Smooth muscle cell (in vitro differentiated cells): Measurements from ENCODE around the gene SH3RF2. TPM values are rescaled to one million over a fixed set of nuclear protein-coding genes. Genes with fewer than 3 reads are reported as not detected.

Source experiments
- DNase-seq: peaks from one replicate; lab custom pipeline; 2025; ENCODE audit not compliant: unreplicated experiment; lab: John Stamatoyannopoulos, UW
- H2AFZ ChIP-seq: fragments of 200-600 bp; sonication (generic); 2 replicates; pipeline ENCODE4 v1.6.0; 2016; ENCODE audit warnings: antibody characterized with exemption, low read depth, mild to moderate bottlenecking
- H3F3A ChIP-seq: fragments of 200-600 bp; sonication (generic); 2 replicates; pipeline ENCODE4 v1.6.0; 2017; ENCODE audit warnings: antibody characterized with exemption, low read depth
- H3K27ac ChIP-seq: fragments of 200-600 bp; sonication (generic); 2 replicates; pipeline ENCODE4 v1.5.1; 2016; ENCODE audit warnings: low read depth, mild to moderate bottlenecking
- H3K27me3 ChIP-seq: fragments of 200-600 bp; sonication (generic); 2 replicates; pipeline ENCODE4 v1.6.1; 2016; ENCODE audit warnings: low read depth, mild to moderate bottlenecking
- H3K36me3 ChIP-seq: fragments of 200-600 bp; sonication (generic); 2 replicates; pipeline ENCODE4 v1.5.1; 2016; ENCODE audit warnings: low read depth
- H3K4me1 ChIP-seq: fragments of 200-600 bp; sonication (generic); 2 replicates; pipeline ENCODE4 v1.5.1; 2016; ENCODE audit warnings: low read depth
- H3K4me2 ChIP-seq: fragments of 200-600 bp; sonication (generic); 2 replicates; pipeline ENCODE4 v1.6.0; 2016; ENCODE audit warnings: mild to moderate bottlenecking
- H3K4me3 ChIP-seq: fragments of 200-600 bp; sonication (generic); 2 replicates; pipeline ENCODE4 v1.5.1; 2016; ENCODE audit warnings: mild to moderate bottlenecking
- H3K79me2 ChIP-seq: fragments of 200-600 bp; sonication (generic); 2 replicates; pipeline ENCODE4 v1.6.0; 2016; ENCODE audit warnings: low read depth, mild to moderate bottlenecking
- H3K9ac ChIP-seq: fragments of 200-600 bp; sonication (generic); 2 replicates; pipeline ENCODE4 v1.6.0; 2016; ENCODE audit warnings: low read depth
- H3K9me3 ChIP-seq: fragments of 200-600 bp; sonication (generic); replicated peaks from 2 replicates; pipeline ENCODE4 v1.5.1; 2016; ENCODE audit warnings: low read depth
- H4K20me1 ChIP-seq: fragments of 200-600 bp; sonication (generic); 2 replicates; pipeline ENCODE4 v1.6.0; 2016; ENCODE audit warnings: low read depth
- CTCF ChIP-seq: fragments of 200-600 bp; sonication (generic); IDR thresholded peaks from 2 replicates; pipeline ENCODE4 v1.5.1; 2017; ENCODE audit warnings: borderline replicate concordance, mild to moderate bottlenecking, antibody characterized with exemption; ENCODE audit not compliant: insufficient read depth, poor library complexity, severe bottlenecking
- WGBS: methylation state at CpG from one replicate; pipeline ENCODE4 v1.1.7; 2016; ENCODE audit warnings: low lambda C conversion rate; 5-methylcytosine and 5-hydroxymethylcytosine counted together
- polyA plus RNA-seq: library from polyadenylated mRNA; unstranded; fragments of >200 nt; fragmentation: Nextera tagmentation; extraction: Ambion mirVana; gene quantifications from 2 replicates; pipeline ENCODE4 v1.2.1, GENCODE V29; 2016
- total RNA-seq: library from RNA; depleted of rRNA; stranded (reverse); fragments of >200 nt; gene quantifications from 2 replicates; pipeline ENCODE4 v1.2.3, GENCODE V29; 2014

The SH3RF2 gene
- total and polyA plus RNA-seq, 2 experiments from 2014 or later: 1.0 to 2.0 TPM

- TF ChIP-seq CTCF: no peak
- H3K4me1 ChIP-seq: no peaks in the 10 kb centered on the region
- no peaks in the 10 kb centered on the region for H4K20me1 ChIP-seq
- H3K9me3 ChIP-seq: no peaks in the 10 kb centered on the region
- H3K27ac ChIP-seq: no peak overlapping the region
- WGBS: 86% methylated on average over 9 of the region's 9 CpGs
- no peak overlapping the region for H3K4me3 ChIP-seq
- no peaks in the 10 kb centered on the region for H3K79me2 ChIP-seq
- no peak overlapping the region for H2AFZ ChIP-seq
- no peaks in the 10 kb centered on the region for H3K27me3 ChIP-seq
- H3K4me2 ChIP-seq: no peak overlapping the region
- no peaks in the 10 kb centered on the region for H3F3A ChIP-seq
- DNase-seq: no peak
- H3K9ac ChIP-seq: no peak overlapping the region
- H3K36me3 ChIP-seq: no peaks in the 10 kb centered on the region
These were observed 77.4 kb downstream of the SH3RF2 start for GRCh38 chr5:146013761-146014160.

GRCh38 chr5:146015001-146015400 is 78.6 kb downstream of the SH3RF2 start:
- H2AFZ ChIP-seq: no peak overlapping the region
- DNase-seq: no peak
- WGBS: 91% methylated on average over 1 of the region's 1 CpG
- H3K79me2 ChIP-seq: no peaks in the 10 kb centered on the region
- no peaks in the 10 kb centered on the region for H3K27me3 ChIP-seq
- H3F3A ChIP-seq: no peaks in the 10 kb centered on the region
- no peaks in the 10 kb centered on the region for H3K4me1 ChIP-seq
- H4K20me1 ChIP-seq: no peaks in the 10 kb centered on the region
- no peak overlapping the region for H3K9ac ChIP-seq
- TF ChIP-seq CTCF: no peak
- H3K4me2 ChIP-seq: no peak overlapping the region
- H3K27ac ChIP-seq: no peak overlapping the region
- no peaks in the 10 kb centered on the region for H3K9me3 ChIP-seq
- H3K4me3 ChIP-seq: no peak overlapping the region
- no peaks in the 10 kb centered on the region for H3K36me3 ChIP-seq

GRCh38 chr5:146016764-146017484 is 80.5 kb downstream of the SH3RF2 start:
- TF ChIP-seq CTCF: no peak
- Histone ChIP-seq H3K36me3 (no peaks in the 10 kb centered on the region), H2AFZ (no peak overlapping the region), H3K27me3 (no peaks in the 10 kb centered on the region), H4K20me1 (no peaks in the 10 kb centered on the region), H3K4me2 (no peak overlapping the region), H3F3A (no peaks in the 10 kb centered on the region), H3K27ac (no peak overlapping the region), H3K4me3 (no peak overlapping the region), H3K4me1 (no peaks in the 10 kb centered on the region), H3K9ac (no peak overlapping the region), H3K9me3 (no peaks in the 10 kb centered on the region), H3K79me2 (no peaks in the 10 kb centered on the region)
- WGBS: 92% methylated on average over 4 of the region's 4 CpGs
- DNase-seq: no peak
